DND-41 (cell line): ENCODE measurements around the gene SERPINB3.

Experiments
- ATAC-seq: fragments of 200-7000 bp; cut with Tn5 transposase; 3 replicates; pipeline ENCODE4 v1.9.1; 2021; ENCODE audit warnings: low read depth; ENCODE audit not compliant: insufficient read depth
- DNase-seq: peaks from one replicate; pipeline ENCODE4 v3.0.0-alpha.2; 2020
- H2AFZ ChIP-seq: 2 replicates; pipeline ENCODE4 v1.6.0; 2012; ENCODE audit warnings: low read depth, low read length
- H3K27ac ChIP-seq: 2 replicates; pipeline ENCODE4 v1.5.1; 2012; ENCODE audit warnings: low read length, inconsistent platforms
- H3K27me3 ChIP-seq: fragments of 200-600 bp; sonication (generic); 2 replicates; pipeline ENCODE4 v1.6.0; 2012; ENCODE audit warnings: low read length, mild to moderate bottlenecking, inconsistent platforms; ENCODE audit not compliant: insufficient read depth, poor library complexity
- H3K36me3 ChIP-seq: 2 replicates; pipeline ENCODE4 v1.5.1; 2012; ENCODE audit warnings: low read length, inconsistent platforms; ENCODE audit not compliant: insufficient read depth
- H3K4me1 ChIP-seq: 2 replicates; pipeline ENCODE4 v1.5.1; 2012; ENCODE audit warnings: mild to moderate bottlenecking, low read length; ENCODE audit not compliant: insufficient read depth
- H3K4me2 ChIP-seq: 2 replicates; pipeline ENCODE4 v1.6.0; 2012; ENCODE audit warnings: mild to moderate bottlenecking, moderate library complexity, low read length, inconsistent platforms; ENCODE audit not compliant: insufficient read depth
- H3K4me3 ChIP-seq, 2 experiments: fragments of 200-600 bp in 1 of 2; shearing (Covaris generic) in 1 of 2; 2 replicates each; pipeline ENCODE4 v1.5.1; 2012 to 2016; ENCODE audit warnings: inconsistent platforms in 2 of 2, low read length in 2 of 2, mild to moderate bottlenecking in 2 of 2, low read depth in 1 of 2, moderate library complexity in 1 of 2
- H3K79me2 ChIP-seq: 2 replicates; pipeline ENCODE4 v1.6.0; 2012; ENCODE audit warnings: low read length, inconsistent platforms; ENCODE audit not compliant: insufficient read depth
- H3K9ac ChIP-seq: 2 replicates; pipeline ENCODE4 v1.6.0; 2012; ENCODE audit warnings: low read depth, mild to moderate bottlenecking, inconsistent platforms, low read length, moderate library complexity
- H3K9me3 ChIP-seq: 2 replicates; pipeline ENCODE4 v1.5.1; 2012; ENCODE audit warnings: low read length, moderate library complexity, mild to moderate bottlenecking, inconsistent platforms; ENCODE audit not compliant: insufficient read depth, severe bottlenecking
- H4K20me1 ChIP-seq: 2 replicates; pipeline ENCODE4 v1.6.0; 2012; ENCODE audit warnings: low read length; ENCODE audit not compliant: insufficient read depth
- CTCF ChIP-seq: IDR thresholded peaks from 2 replicates; pipeline ENCODE4 v1.5.1; 2012; ENCODE audit warnings: borderline replicate concordance, low read length, moderate library complexity, mild to moderate bottlenecking; ENCODE audit not compliant: poor library complexity, severe bottlenecking; ENCODE audit errors: extremely low read depth
- EZH2 ChIP-seq: IDR thresholded peaks from 3 replicates; pipeline ENCODE4 v1.6.1; 2012; ENCODE audit warnings: borderline replicate concordance, low read depth, mild to moderate bottlenecking, moderate library complexity, low read length, inconsistent platforms; ENCODE audit not compliant: severe bottlenecking

SERPINB3 gene

GRCh38 chr18:63619661-63620060 lies 42.0 kb downstream of the SERPINB3 start:
- ATAC-seq (no peak), DNase-seq (no peak)
- Histone ChIP-seq H3K27ac (no peak overlapping the region), H4K20me1 (no peaks in the 10 kb centered on the region), H3K4me3 (no peak overlapping the region), H2AFZ (no peak overlapping the region), H3K4me2 (no peak overlapping the region), H3K36me3 (no peaks in the 10 kb centered on the region), H3K4me1 (no peaks in the 10 kb centered on the region), H3K9ac (no peak overlapping the region), H3K27me3 (no peaks in the 10 kb centered on the region), H3K9me3 (peaks cover 5% of the 10 kb centered on the region), H3K79me2 (no peaks in the 10 kb centered on the region)
- no peak for TF ChIP-seq CTCF
- TF ChIP-seq EZH2: no peak

GRCh38 chr18:63617915-63618234 lies 43.8 kb downstream of the SERPINB3 start:
- no peaks in the 10 kb centered on the region for H3K79me2 ChIP-seq
- no peaks in the 10 kb centered on the region for H3K36me3 ChIP-seq
- H2AFZ ChIP-seq: no peak overlapping the region
- H3K4me1 ChIP-seq: no peaks in the 10 kb centered on the region
- H3K9me3 ChIP-seq: no peaks in the 10 kb centered on the region
- ATAC-seq: no peak
- DNase-seq: no peak
- H4K20me1 ChIP-seq: no peaks in the 10 kb centered on the region
- H3K27ac ChIP-seq: no peak overlapping the region
- H3K9ac ChIP-seq: no peak overlapping the region
- no peaks in the 10 kb centered on the region for H3K27me3 ChIP-seq
- TF ChIP-seq CTCF: no peak
- TF ChIP-seq EZH2: no peak
- H3K4me3 ChIP-seq: no peak overlapping the region
- no peak overlapping the region for H3K4me2 ChIP-seq

GRCh38 chr18:63617049-63617914 lies 44.4 kb downstream of the SERPINB3 start:
- Histone ChIP-seq H3K36me3 (no peaks in the 10 kb centered on the region), H3K79me2 (no peaks in the 10 kb centered on the region), H2AFZ (no peak overlapping the region), H3K9ac (no peak overlapping the region), H3K27ac (no peak overlapping the region), H4K20me1 (no peaks in the 10 kb centered on the region), H3K27me3 (no peaks in the 10 kb centered on the region), H3K4me1 (no peaks in the 10 kb centered on the region), H3K4me3 (no peak overlapping the region), H3K4me2 (no peak overlapping the region), H3K9me3 (no peaks in the 10 kb centered on the region)
- no peak for ATAC-seq
- no peak for TF ChIP-seq EZH2
- TF ChIP-seq CTCF: no peak
- no peak for DNase-seq

- Histone ChIP-seq H2AFZ (no peak overlapping the region), H3K9ac (no peak overlapping the region)
Measured at GRCh38 chr18:63613420-63613819, 48.3 kb downstream of the SERPINB3 start.

More at GRCh38 chr18:63613420-63613819, 48.3 kb downstream of the SERPINB3 start:
- Histone ChIP-seq H3K36me3 (no peaks in the 10 kb centered on the region), H3K4me3 (no peak overlapping the region), H3K4me2 (no peak overlapping the region), H4K20me1 (no peaks in the 10 kb centered on the region), H3K9me3 (no peaks in the 10 kb centered on the region), H3K27me3 (no peaks in the 10 kb centered on the region), H3K4me1 (no peaks in the 10 kb centered on the region), H3K27ac (no peak overlapping the region), H3K79me2 (no peaks in the 10 kb centered on the region)
- DNase-seq: no peak
- TF ChIP-seq CTCF (no peak), EZH2 (no peak)
- ATAC-seq: no peak
